ENCODE results near the gene CYFIP2.
A peak's percentile ranks its signal among the peaks of the same experiment; 100 is the strongest.

The CYFIP2 gene

DNA sequence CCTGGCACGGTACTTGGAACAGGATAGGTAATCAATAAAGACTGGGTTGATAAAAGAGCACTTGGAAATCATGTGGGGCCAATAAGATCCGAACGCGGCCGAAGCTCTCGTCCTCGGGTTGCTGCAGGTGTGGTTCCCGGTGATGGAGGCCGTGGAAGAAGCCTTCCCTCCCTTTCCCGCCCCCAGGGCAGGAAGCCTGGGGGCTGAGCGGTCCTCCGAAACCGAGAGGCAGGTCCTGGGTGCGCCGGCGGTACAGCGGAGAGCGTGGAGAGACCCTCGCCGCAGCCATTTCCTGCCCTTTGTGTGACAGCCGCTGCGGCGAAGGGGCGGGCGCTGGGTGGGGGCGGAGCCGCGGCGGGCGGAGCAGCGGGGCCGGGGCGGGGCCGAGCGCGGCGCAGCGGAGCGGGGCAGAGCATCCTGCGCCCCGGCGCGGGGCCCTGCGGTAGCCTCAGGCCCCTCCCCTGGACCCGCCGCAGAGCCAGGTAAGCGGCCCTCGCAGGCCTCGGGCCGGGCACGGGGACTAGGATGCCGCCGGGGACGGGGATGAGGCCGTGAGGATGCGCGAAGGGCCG is at the start of gene CYFIP2:
Gene CYFIP2 (plus strand): TSS at position 410 of the 572 bp plus-strand sequence. CDS start 19,239 bp downstream, outside the sequence.
- TF ChIP-seq, protein P1, sequence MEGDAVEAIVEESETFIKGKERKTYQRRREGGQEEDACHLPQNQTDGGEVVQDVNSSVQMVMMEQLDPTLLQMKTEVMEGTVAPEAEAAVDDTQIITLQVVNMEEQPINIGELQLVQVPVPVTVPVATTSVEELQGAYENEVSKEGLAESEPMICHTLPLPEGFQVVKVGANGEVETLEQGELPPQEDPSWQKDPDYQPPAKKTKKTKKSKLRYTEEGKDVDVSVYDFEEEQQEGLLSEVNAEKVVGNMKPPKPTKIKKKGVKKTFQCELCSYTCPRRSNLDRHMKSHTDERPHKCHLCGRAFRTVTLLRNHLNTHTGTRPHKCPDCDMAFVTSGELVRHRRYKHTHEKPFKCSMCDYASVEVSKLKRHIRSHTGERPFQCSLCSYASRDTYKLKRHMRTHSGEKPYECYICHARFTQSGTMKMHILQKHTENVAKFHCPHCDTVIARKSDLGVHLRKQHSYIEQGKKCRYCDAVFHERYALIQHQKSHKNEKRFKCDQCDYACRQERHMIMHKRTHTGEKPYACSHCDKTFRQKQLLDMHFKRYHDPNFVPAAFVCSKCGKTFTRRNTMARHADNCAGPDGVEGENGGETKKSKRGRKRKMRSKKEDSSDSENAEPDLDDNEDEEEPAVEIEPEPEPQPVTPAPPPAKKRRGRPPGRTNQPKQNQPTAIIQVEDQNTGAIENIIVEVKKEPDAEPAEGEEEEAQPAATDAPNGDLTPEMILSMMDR (IDR thresholded peaks at IDR 0.05), result no peak
- peaks cover 11% of the 10 kb centered on the region for H3K79me2 ChIP-seq

DNA sequence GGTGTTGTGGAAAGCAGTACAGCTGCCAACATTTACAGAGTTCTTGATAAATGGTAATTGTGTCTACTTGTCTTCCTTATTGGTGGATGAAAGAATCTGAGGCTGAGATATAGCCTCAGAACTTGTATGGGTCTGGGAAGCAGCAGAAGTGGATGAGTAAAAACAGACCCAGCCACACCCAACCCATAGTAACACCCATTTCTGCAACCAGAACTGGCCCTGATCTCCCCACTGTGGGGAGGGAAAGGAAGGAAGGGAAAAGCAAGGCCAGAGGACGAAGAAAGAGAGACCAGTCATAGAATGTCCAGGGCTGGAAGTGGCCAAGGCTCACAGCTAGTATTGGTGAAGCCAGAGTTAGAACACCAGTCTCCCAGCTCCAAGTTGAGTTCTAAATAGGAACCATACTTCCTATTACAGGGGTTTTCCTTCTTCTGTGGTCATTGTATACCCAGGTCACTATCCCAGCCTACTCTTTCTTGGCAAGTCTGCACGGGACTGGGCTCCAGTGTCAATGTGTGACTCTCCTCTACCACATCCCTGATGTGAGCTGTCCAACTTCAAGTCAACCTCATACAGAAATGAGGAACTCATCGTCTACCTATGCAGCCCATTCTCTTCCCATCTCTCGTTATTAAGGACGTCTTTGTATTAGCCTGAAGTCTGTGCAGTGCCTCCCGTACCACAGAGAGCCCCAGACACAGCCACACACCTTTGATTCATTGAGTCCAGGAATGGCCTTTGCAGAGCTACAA is 49.4 kb upstream of the CYFIP2 start:
- H3K4me2 ChIP-seq (ENCODE audit: low read length), result no peak overlapping the region
- H2AFZ ChIP-seq, result no peak overlapping the region
- no peaks in the 10 kb centered on the region for H3K79me2 ChIP-seq
- H3K4me1 ChIP-seq, result no peaks in the 10 kb centered on the region
- no peak overlapping the region for H3K27ac ChIP-seq
- no peaks in the 10 kb centered on the region for H3K27me3 ChIP-seq (ENCODE audit: control insufficient read depth, insufficient read depth, low read length)
- TF ChIP-seq, protein P1 (IDR thresholded peaks at IDR 0.05), result no peak
- no peak overlapping the region for H3K9ac ChIP-seq
- H3K36me3 ChIP-seq (ENCODE audit: control insufficient read depth, insufficient read depth, low read length), result no peaks in the 10 kb centered on the region
- H3K9me3 ChIP-seq (ENCODE audit: control insufficient read depth, low read length), result no peaks in the 10 kb centered on the region
- no peak overlapping the region for H3K4me3 ChIP-seq (ENCODE audit: low read depth, low read length)

More for the DNA sequence above, at the start of gene CYFIP2:
- Histone ChIP-seq H3K4me3 (ENCODE audit: low read depth, low read length) (peak within 1 kb of the TSS; percentile 75), H3K27ac (peak within 1 kb of the TSS; percentile 84), H3K4me2 (ENCODE audit: low read length) (peak within 1 kb of the TSS; percentile 95), H3K36me3 (ENCODE audit: control insufficient read depth, insufficient read depth, low read length) (no peaks in the 10 kb centered on the region), H3K9ac (peak within 1 kb of the TSS; percentile 41), H3K4me1 (peaks cover 49% of the 10 kb centered on the region), H3K27me3 (ENCODE audit: control insufficient read depth, insufficient read depth, low read length) (no peaks in the 10 kb centered on the region), H3K9me3 (ENCODE audit: control insufficient read depth, low read length) (no peaks in the 10 kb centered on the region), H2AFZ (peak within 1 kb of the TSS; percentile 97)

DNA sequence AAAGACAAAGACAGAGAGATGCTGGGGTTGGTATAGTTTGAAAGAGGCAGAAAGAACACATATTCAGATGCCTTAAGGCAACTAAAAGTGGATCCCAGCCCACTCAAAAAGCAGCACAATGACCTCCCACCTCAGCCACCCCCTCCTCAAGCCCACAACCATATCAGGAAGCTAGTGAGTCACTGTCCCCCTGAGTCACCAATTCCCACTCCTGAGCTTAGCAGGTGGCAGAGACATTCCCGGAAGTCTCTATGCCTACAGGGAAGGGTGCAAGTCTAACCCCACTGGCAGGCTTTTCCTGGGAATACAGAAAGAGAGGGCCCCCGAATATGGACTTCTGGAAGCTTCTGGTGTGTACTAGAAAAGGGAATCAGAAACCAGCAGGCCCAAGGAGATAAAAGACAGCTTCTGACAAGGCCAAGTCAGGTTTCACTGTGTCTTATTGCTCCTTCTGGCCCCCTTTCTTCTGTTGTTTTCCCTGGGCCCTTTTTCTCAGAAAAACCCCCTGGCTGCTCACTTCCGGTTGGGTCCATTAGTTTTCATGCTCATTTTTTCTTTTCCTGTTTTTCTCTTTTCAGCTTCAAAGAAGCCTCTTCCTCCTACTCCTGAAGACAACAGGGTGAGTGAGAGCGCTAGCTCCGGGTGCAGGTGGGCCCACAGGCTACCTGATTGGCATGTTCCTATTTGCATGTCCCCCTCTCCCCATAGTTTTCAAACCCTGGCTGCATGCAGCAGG is 48.5 kb upstream of the CYFIP2 start:
- no peak overlapping the region for H3K9ac ChIP-seq
- H3K36me3 ChIP-seq (ENCODE audit: control insufficient read depth, insufficient read depth, low read length), result no peaks in the 10 kb centered on the region
- H3K4me1 ChIP-seq, result no peaks in the 10 kb centered on the region
- no peak overlapping the region for H3K4me3 ChIP-seq (ENCODE audit: low read depth, low read length)
- no peak overlapping the region for H2AFZ ChIP-seq
- H3K9me3 ChIP-seq (ENCODE audit: control insufficient read depth, low read length), result no peaks in the 10 kb centered on the region
- TF ChIP-seq, protein P1 (IDR thresholded peaks at IDR 0.05), result no peak
- H3K4me2 ChIP-seq (ENCODE audit: low read length), result no peak overlapping the region
- H3K27ac ChIP-seq, result no peak overlapping the region
- H3K27me3 ChIP-seq (ENCODE audit: control insufficient read depth, insufficient read depth, low read length), result no peaks in the 10 kb centered on the region
- no peaks in the 10 kb centered on the region for H3K79me2 ChIP-seq

DNA sequence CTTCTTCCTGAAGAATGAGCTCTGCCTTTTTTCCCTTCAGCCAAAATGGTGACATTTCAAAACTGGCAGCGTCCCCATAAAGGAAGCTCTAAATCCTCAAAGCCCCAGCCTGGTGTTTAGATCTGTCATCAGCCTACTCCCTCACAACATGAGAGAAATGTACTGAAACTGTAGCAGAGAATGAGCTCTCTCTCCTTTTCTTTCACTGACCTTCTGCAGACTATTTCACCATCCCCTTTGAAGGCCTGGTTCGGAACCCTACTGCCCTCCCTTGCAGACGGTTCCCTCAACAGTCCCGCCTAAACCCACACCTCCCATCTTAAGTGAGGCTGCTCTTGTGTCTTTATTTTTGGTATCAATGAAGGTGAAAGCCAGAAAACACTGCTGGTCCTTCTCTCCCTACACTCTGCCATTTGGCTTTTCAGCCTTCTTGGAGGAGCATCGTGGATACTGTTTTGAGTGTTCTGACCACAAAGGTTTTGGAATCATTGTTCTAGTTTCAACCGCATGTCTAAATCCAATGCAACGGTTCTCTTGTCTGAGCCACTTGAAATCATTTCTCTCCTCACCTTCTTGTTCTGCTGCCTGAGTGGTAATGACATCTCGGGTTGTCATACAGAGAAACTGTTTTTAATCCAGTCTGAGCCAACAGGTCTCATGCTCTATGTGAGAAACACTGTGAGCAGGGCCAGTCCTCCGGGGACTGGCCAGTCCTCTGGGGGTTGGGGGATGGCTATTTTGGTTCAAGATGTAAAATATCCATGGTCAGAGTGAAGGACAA is 46.2 kb upstream of the CYFIP2 start:
- TF ChIP-seq, protein P1 (IDR thresholded peaks at IDR 0.05), result no peak
- no peaks in the 10 kb centered on the region for H3K9me3 ChIP-seq (ENCODE audit: control insufficient read depth, low read length)
- no peak overlapping the region for H2AFZ ChIP-seq
- H3K9ac ChIP-seq, result no peak overlapping the region
- H3K27ac ChIP-seq, result no peak overlapping the region
- H3K4me1 ChIP-seq, result no peaks in the 10 kb centered on the region
- no peaks in the 10 kb centered on the region for H3K27me3 ChIP-seq (ENCODE audit: control insufficient read depth, insufficient read depth, low read length)
- no peaks in the 10 kb centered on the region for H3K79me2 ChIP-seq
- no peak overlapping the region for H3K4me2 ChIP-seq (ENCODE audit: low read length)
- no peak overlapping the region for H3K4me3 ChIP-seq (ENCODE audit: low read depth, low read length)
- H3K36me3 ChIP-seq (ENCODE audit: control insufficient read depth, insufficient read depth, low read length), result no peaks in the 10 kb centered on the region
